OCI-LY7 (cell line): ENCODE data around the gene CEP152.

Source experiments
- CTCF ChIP-seq: fragments of 200-600 bp; sonication (generic); conservative IDR thresholded peaks from 2 replicates; pipeline ENCODE4 v1.5.1; 2014; ENCODE audit warnings: mild to moderate bottlenecking, antibody characterized with exemption, low read length, moderate library complexity, mixed read lengths
- EZH2phosphoT487 ChIP-seq: fragments of 200-600 bp; sonication (generic); IDR thresholded peaks from 2 replicates; pipeline ENCODE4 v1.6.1; 2018; ENCODE audit warnings: low read depth, borderline replicate concordance, mild to moderate bottlenecking, mixed run types, antibody characterized with exemption, low read length, moderate library complexity, mixed read lengths

GRCh38 chr15:48695088-48695826 is 115.6 kb downstream of the CEP152 start:
- TF ChIP-seq EZH2phosphoT487 (no peak), CTCF (no peak)
